GM06990 (cell line): Measurements from ENCODE around the gene UROS.

ENCODE experiments used
- DNase-seq: peaks from one replicate; pipeline ENCODE4 v3.0.0-alpha.2; 2011; ENCODE audit not compliant: insufficient read length; ENCODE audit errors: extremely low read depth
- H3K27me3 ChIP-seq: replicated peaks from 2 replicates; pipeline ENCODE4 v1.6.0; 2011; ENCODE audit warnings: low read length; ENCODE audit not compliant: control insufficient read depth, insufficient read depth
- H3K36me3 ChIP-seq: 2 replicates; pipeline ENCODE4 v1.5.1; 2011; ENCODE audit warnings: low read length; ENCODE audit not compliant: control insufficient read depth, insufficient read depth
- H3K4me3 ChIP-seq: replicated peaks from 2 replicates; pipeline ENCODE4 v1.5.1; 2011; ENCODE audit warnings: low read depth, mild to moderate bottlenecking, control low read depth, low read length
- TF ChIP-seq, protein P1 (sequence below): IDR thresholded peaks from 2 replicates; pipeline ENCODE4 v1.5.1; 2011; ENCODE audit warnings: low read length, control low read depth, mild to moderate bottlenecking, inconsistent platforms; ENCODE audit not compliant: insufficient read depth, poor library complexity, severe bottlenecking

The UROS gene

DNA sequence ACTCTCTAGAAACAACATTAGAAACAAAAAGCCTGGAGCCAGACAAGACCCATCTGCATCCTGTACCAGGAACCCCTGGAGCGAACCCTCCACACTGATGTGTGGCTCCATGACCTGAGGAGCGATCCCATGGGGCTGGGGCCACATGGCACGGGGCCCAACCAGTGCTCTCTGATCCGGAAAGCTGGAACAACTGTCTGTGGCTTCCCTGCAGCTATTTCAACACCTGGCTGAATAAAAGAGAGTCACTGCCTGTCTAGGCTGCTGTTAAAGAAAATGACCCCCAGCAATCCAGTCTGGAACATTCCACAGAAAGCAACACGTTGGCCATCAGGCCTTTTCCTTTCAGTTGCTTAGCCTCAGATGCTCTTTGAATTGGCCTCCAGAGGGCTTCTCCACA lies 20.9 kb downstream of the UROS start:
- TF ChIP-seq, protein P1, sequence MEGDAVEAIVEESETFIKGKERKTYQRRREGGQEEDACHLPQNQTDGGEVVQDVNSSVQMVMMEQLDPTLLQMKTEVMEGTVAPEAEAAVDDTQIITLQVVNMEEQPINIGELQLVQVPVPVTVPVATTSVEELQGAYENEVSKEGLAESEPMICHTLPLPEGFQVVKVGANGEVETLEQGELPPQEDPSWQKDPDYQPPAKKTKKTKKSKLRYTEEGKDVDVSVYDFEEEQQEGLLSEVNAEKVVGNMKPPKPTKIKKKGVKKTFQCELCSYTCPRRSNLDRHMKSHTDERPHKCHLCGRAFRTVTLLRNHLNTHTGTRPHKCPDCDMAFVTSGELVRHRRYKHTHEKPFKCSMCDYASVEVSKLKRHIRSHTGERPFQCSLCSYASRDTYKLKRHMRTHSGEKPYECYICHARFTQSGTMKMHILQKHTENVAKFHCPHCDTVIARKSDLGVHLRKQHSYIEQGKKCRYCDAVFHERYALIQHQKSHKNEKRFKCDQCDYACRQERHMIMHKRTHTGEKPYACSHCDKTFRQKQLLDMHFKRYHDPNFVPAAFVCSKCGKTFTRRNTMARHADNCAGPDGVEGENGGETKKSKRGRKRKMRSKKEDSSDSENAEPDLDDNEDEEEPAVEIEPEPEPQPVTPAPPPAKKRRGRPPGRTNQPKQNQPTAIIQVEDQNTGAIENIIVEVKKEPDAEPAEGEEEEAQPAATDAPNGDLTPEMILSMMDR: no peak
- H3K4me3 ChIP-seq: no peak overlapping the region
- no peak for DNase-seq
- no peaks in the 10 kb centered on the region for H3K27me3 ChIP-seq
- H3K36me3 ChIP-seq: peaks cover 15% of the 10 kb centered on the region

DNA sequence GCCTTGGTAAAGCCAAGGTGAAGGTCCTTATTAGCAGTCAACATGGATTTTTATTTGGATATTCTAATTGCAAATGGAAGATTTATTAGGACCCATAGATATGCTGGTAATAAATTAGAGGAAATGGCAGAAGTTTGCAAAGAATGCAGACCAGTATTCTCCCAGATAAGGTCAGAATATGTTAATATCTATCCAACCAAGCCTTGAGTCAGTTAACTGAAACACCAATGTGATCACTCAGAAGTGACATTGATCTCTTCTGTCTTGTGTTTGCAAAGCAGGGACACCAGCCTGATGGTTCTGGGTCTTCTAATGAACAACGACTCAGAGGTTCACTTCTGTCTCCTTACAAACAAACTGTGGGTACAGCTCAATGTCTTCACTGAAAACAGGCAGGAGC lies 21.5 kb downstream of the UROS start:
- TF ChIP-seq, protein P1: no peak
- no peaks in the 10 kb centered on the region for H3K27me3 ChIP-seq
- peaks cover 13% of the 10 kb centered on the region for H3K36me3 ChIP-seq
- DNase-seq: no peak
- H3K4me3 ChIP-seq: no peak overlapping the region

DNA sequence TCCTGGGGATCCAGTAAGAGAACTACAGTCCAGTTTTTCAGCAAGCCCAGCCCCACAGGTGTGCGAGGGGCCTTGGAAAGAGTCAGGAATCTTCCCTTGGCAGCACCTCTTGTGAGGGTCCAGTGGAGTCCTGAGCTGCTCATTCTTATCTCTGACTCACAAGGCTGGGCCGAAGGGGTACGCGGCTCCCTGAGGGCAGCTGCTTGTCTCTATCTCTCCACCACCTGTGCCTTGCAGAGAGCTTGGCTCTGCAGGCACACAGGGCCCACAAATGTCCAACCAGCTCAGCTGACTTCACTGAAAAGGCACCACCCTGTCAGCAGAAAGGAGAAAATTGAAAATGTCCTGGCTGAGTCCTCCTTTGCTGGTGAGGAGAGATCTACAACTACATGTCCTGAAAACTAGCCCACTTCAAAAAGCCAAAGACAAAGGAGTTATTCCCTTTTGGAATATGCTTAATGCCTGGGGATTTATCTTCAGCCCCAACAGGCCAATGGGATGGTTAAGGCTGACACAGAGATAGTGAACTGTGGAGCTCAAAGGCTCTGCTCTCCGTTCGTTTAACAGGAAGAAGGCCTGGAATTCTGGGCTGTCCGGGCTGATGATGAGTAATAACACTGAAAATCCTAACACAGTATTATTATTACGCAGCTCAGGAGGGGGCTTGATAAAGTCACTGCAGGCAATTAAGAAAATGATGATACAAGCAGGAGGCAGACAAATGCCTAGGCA lies 23.4 kb downstream of the UROS start:
- Histone ChIP-seq H3K36me3 (peaks cover 18% of the 10 kb centered on the region), H3K4me3 (no peak overlapping the region), H3K27me3 (no peaks in the 10 kb centered on the region)
- TF ChIP-seq, protein P1: no peak
- no peak for DNase-seq

DNA sequence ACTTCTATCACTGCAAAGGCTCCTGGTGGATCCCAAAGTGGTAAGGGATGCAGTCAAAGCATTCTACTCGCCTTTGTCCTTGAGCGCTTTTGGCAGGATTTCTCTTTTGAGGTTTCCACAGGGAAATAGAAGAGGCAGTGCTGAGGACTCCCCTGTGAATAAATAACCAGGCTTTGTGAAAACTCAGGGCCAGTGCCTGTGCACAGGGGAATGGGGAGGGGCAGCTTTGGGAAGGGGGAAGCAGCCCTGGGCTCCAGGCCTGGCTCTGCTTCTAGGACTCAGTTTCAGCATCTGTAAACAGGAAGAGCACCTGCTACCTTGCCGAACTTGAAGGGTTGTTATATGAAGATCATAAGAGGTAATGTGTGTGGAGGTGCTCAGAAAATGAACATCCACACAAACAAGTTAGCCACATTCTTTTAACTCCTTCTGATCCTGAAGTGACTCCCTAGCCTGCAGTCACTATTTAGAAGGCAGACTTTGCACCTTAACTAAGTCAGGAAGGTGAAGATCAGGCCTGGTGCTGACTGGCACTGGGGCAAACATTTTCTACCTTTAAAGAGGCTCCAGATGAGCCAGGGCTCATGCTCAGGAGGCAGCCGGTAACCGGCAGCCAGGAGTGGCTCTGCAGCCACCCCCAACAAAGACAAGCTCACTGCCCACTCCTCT lies 24.9 kb downstream of the UROS start:
- DNase-seq: no peak
- peaks cover 22% of the 10 kb centered on the region for H3K36me3 ChIP-seq
- no peaks in the 10 kb centered on the region for H3K27me3 ChIP-seq
- no peak overlapping the region for H3K4me3 ChIP-seq
- TF ChIP-seq, protein P1: no peak

DNA sequence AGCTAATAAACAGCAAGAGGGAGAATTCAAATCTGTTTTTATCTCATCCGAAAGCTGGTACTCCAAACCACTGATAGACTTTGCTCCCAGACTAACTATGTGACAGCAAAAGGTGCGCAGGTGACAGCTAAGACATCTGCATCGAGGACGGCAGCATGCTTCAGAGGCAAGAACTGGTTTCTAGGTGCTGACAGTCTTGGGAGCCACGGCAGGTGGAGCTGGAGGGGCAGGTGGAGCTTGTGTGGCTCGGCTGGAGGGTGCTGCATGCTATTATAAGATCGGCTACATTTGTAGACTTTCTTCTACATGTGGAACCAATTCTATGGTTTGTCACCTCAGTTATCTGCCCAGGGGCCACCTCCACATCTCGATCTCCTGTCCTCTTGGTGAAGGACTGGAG lies 25.6 kb downstream of the UROS start:
- H3K4me3 ChIP-seq: no peak overlapping the region
- DNase-seq: no peak
- H3K36me3 ChIP-seq: peaks cover 23% of the 10 kb centered on the region
- TF ChIP-seq, protein P1: no peak
- H3K27me3 ChIP-seq: no peaks in the 10 kb centered on the region
